RWPE1 (cell line): ENCODE measurements around the gene CLCN7.

ENCODE experiments used
- CTCF ChIA-PET: fragments of 350-600 bp; sonication (Branson Sonifier 250); formaldehyde crosslinking; extraction: SDS; loops from one replicate; lab custom pipeline; 2021; lab: Yijun Ruan, JAX
- POLR2A ChIA-PET: fragments of 400-600 bp; formaldehyde crosslinking; extraction: SDS; loops from one replicate; lab custom pipeline; 2020; ENCODE audit warnings: antibody characterized with exemption; ENCODE audit not compliant: low non-redundant PET; lab: Yijun Ruan, JAX
- DNase-seq: peaks from one replicate; pipeline ENCODE4 v3.0.0; 2012; ENCODE audit warnings: low spot score
- H3K27ac ChIP-seq: fragments of 450-650 bp; 2 replicates; pipeline ENCODE4 v1.5.1; 2017
- CTCF ChIP-seq: fragments of 450-650 bp; conservative IDR thresholded peaks from 2 replicates; pipeline ENCODE4 v1.5.1; 2017; ENCODE audit warnings: low read depth, mild to moderate bottlenecking

CLCN7 gene

DNA sequence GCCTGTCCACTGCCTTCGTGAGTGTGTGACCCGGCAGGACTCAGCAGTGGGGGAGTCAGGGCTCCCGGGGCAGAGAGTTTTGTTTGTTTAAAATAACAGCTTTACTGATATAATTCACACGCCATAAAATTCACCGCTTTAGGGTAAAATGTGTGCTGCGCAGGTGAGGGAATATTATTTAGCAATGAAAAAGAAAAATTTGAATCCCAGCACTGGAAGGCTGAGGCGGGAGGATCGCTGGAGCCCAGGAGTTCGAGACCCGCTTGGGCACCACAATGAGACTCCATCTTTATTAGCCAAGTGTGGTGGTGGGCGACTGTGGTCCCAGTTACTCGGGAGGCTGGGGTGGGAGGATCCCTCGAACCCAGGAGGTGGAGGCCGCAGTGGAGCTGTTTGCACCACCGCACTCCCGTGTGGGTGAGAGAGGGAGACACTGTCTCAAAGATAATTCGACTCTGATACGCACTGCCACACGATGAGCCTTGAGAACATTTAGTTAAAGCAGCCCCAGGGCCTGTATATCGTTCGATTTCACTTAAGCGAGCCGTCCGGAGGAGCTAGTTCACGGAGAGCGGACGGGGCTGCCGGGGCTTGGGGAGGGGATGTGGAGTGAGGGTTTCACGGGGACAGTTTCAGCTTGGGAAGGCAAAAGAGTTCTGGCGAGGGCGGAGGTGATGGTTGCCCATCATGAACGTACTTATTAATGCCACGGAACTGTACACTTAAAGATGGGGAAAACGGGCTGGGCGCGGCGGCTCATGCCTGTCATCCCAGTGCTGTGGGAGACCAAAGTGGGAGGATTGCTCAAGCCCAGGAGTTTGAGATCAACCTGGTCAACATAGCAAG, 28.5 kb upstream of the CLCN7 start:
- DNase-seq, result no peak
- CTCF ChIA-PET, result no interaction called here
- POLR2A ChIA-PET, result no interaction called here
- TF ChIP-seq CTCF, result no peak
- no peak overlapping the region for H3K27ac ChIP-seq

GRCh38 chr16:1502092-1503004, 27.5 kb upstream of the CLCN7 start:
- no peak for TF ChIP-seq CTCF
- no peak for DNase-seq
- ChIA-PET POLR2A (no interaction called here), CTCF (interaction anchor here (0.9 kb wide), 1 partner anchor 18 kb away, joined by 3 read pairs; no protein-coding TSS in a partner anchor)
- H3K27ac ChIP-seq, result no peak overlapping the region

DNA sequence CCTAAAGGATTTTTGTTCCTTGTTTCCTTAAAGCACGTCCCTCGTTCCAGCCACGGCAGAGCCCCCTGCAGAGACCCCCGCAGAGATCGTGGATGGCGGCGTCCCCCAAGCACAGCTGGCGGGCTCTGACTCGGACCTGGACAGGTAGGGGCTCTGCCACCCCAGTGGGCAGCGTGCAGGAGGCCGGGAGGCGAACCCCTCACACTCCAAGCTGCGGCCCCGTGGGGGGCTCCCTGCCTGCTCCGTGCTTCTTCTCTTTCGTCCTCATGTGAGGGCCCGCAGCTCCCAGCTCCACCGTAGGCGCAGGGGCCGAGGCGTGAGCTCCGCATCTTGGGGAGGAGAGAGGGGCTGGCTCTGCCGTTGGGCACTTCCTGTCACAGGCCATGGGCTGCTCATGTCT, 26.8 kb upstream of the CLCN7 start:
- no peak for TF ChIP-seq CTCF
- ChIA-PET POLR2A (no interaction called here), CTCF (interaction anchor here (0.9 kb wide), 1 partner anchor 19 kb away, joined by 3 read pairs; no protein-coding TSS in a partner anchor)
- DNase-seq, result no peak
- no peak overlapping the region for H3K27ac ChIP-seq

DNA sequence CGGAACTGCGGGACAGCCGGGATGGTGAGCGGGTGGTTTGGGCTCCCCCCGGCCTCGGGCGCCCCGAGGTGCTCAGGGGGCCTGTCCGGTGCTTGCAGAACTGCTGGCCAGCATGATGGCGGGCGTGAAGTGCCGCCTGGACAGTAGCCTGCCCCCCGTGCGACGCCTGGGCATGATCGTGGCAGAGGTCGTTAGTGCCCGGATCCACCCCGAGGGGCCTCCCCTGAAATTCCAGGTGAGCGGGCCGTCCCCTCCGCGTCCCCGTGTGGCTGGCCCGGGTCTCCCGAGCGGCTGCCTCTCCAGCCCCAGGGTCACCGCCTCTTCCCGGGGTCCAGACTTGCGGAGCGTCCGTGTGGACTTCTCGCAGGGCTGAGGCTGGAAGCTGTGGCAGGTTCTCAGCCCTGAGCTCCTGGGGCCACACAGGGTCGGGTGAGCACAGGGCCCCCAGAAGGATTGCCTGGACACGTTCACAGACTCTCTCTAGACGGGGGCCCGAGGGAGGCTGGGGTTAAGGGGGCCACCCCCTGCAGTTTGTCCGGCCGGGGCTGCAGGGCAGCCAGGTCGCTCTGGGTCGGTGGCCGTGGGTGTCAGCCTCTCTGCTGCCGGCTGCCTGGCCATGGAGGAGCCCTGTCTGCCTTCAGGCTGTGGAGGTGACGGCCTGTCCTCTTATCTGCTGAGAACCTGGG, 25.8 kb upstream of the CLCN7 start:
- no peak for TF ChIP-seq CTCF
- CTCF ChIA-PET, result no interaction called here
- DNase-seq, result no peak
- POLR2A ChIA-PET, result no interaction called here
- H3K27ac ChIP-seq, result no peak overlapping the region

GRCh38 chr16:1499756-1500464, 25.1 kb upstream of the CLCN7 start:
- ChIA-PET POLR2A (no interaction called here), CTCF (interaction anchor here (0.7 kb wide), 1 partner anchor 33 kb away, joined by 4 read pairs; the partner anchor contains the start of gene TMEM204)
- no peak overlapping the region for H3K27ac ChIP-seq
- DNase-seq, result no peak
- no peak for TF ChIP-seq CTCF
